Mucosa of descending colon (tissue), 3 donors: Measurements from ENCODE around the gene EXOSC3. TPM values are rescaled to one million over a fixed set of nuclear protein-coding genes. Genes with fewer than 3 reads are reported as not detected.

Experiments
- ATAC-seq: fragments of 200-7000 bp; cut with Tn5 transposase; one replicate; pipeline ENCODE4 v1.9.1; 2020; ENCODE audit warnings: mild to moderate bottlenecking, moderate library complexity
- DNase-seq, 3 donors: peaks; one replicate each; pipeline ENCODE4 v3.0.0-alpha.2; 2020
- H3K36me3 ChIP-seq: fragments of 200-600 bp; one replicate; pipeline ENCODE4 v1.8.0; 2021; ENCODE audit warnings: low read depth, mild to moderate bottlenecking
- H3K4me1 ChIP-seq: fragments of 200-600 bp; one replicate; pipeline ENCODE4 v1.8.0; 2021; ENCODE audit warnings: low read depth, mild to moderate bottlenecking
- H3K4me3 ChIP-seq: fragments of 200-600 bp; one replicate; pipeline ENCODE4 v1.8.0; 2021; ENCODE audit warnings: mild to moderate bottlenecking
- H3K9me3 ChIP-seq: fragments of 200-600 bp; one replicate; pipeline ENCODE4 v1.8.0; 2021; ENCODE audit warnings: mild to moderate bottlenecking
- CTCF ChIP-seq: fragments of 200-600 bp; IDR thresholded peaks from one replicate; pipeline ENCODE4 v1.8.0; 2022; ENCODE audit warnings: antibody characterized with exemption, mild to moderate bottlenecking
- intact Hi-C, 2 donors: fragments of 100-400 bp; cut with DNase I in 1 of 2; cut with micrococcal nuclease in 1 of 2; formaldehyde crosslinking; loops; one replicate each; pipeline versions ENCODE4 v1.11.0 to v1.11.1; 2022; cut with DNase I, micrococcal nuclease
- total RNA-seq, 3 donors: library from RNA; stranded (reverse); fragmentation: NEBNext Ultra II Directional in 2 of 3; extraction: Animal tissue kit (Norgen Biotek cat#: 25700) in 2 of 3; gene quantifications; one replicate each; pipeline versions ENCODE4 v1.2.1 to v1.2.4, GENCODE V29; 2021 to 2023
- donor health status: DM: no; HTN: no; CAD: no; lungs with moderate emphysema.
- donor health status: DM: no; HTN: no; CAD: no.
- donor health status: DM: no; HTN: yes; CAD: no.

EXOSC3 gene
- total RNA-seq, 3 donors from 2014 or later, result 25.1 to 34.1 (median 32.2) TPM

DNA sequence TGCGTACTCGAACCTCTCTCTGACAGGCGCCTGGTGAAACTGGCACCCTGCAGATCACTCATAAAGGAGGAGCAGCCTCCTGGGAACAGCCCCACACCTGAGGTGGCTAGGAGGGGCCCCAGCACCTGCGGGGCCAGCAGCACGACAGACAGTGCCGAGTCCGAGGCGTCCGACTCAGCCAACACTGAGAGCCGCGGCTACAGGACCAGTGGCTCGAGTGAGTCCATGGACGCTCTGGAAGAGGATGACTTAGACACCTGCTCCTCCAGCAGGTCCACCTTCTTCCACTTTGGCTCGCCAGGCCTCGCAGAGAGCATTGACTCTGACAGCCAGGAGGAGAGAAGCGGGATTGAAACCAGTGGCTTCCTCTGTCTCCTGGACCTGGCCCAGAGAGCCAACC lies 44.7 kb downstream of the EXOSC3 start:
- DNase-seq (no peak), ATAC-seq (no peak)
- H3K9me3 ChIP-seq, result no peaks in the 10 kb centered on the region
- no peaks in the 10 kb centered on the region for H3K4me1 ChIP-seq
- intact Hi-C loops, result no loop called here
- H3K4me3 ChIP-seq, result no peak overlapping the region
- H3K36me3 ChIP-seq, result no peaks in the 10 kb centered on the region
- TF ChIP-seq CTCF, result no peak

GRCh38 chr9:37739222-37739621 lies 45.6 kb downstream of the EXOSC3 start:
- H3K4me3 ChIP-seq, result no peak overlapping the region
- no peak for ATAC-seq
- no peak for TF ChIP-seq CTCF

DNA sequence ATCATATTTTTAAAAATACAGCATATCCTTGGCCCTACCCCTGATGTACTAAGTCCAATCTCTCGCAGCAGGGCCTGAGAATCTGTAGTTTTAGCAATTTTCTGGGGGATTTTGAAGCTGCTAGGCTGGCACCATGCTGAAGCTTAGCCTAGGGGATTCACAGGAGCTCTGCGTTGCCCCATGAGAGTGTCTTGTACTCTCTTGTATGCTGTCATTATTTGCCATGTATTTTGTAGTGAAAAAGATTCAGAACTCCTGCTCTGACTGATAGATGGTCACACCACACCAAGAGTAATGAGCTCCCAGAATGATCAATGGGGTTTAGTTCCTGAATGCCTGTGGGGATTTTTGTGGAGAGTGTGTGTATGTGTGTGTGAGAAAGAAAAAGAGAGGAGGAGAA lies 51.9 kb downstream of the EXOSC3 start:
- intact Hi-C loops, result no loop called here
- DNase-seq, result no peak
- ATAC-seq, result no peak
- Histone ChIP-seq H3K36me3 (no peaks in the 10 kb centered on the region), H3K4me1 (no peaks in the 10 kb centered on the region), H3K9me3 (no peaks in the 10 kb centered on the region), H3K4me3 (no peak overlapping the region)
- no peak for TF ChIP-seq CTCF

More at GRCh38 chr9:37739222-37739621, 45.6 kb downstream of the EXOSC3 start:
- Histone ChIP-seq H3K4me1 (no peaks in the 10 kb centered on the region), H3K36me3 (no peaks in the 10 kb centered on the region), H3K9me3 (no peaks in the 10 kb centered on the region)
- intact Hi-C loops, result no loop called here
- DNase-seq, result no peak

DNA sequence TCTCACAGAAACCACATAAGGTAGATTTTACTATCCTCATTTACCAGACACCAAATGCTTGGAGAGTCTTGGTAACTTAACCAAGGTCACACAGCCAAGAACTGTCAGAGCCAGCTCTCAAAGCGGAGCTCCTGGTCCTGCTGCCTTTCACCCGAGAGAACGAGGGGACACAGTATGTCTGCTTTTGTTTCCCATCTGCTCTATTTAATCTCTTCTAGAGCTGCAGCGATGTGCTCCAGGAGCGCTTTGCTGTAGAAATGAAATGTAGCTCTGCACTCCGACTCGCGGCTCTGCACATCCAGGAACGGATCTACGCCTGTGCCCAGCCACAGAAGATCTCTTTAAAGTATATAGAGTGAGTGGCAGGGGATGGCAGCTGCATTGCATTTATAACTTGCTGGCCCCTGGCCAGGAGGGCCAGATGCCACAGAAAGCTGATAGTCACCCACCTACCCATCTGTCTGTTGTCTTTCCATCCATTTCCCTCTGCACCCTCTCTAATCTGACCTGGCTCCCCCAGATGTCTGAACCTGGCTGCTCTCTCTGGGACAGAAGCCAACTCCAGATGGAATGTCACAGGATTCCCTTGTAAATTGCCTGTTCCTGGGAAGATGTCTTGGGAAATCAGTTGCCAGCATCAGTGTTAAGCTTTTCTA lies 52.6 kb downstream of the EXOSC3 start:
- intact Hi-C loops, result no loop called here
- no peaks in the 10 kb centered on the region for H3K36me3 ChIP-seq
- no peak for ATAC-seq

GRCh38 chr9:37730839-37731238 lies 54.0 kb downstream of the EXOSC3 start:
- no peak for ATAC-seq
- intact Hi-C loops, result no loop called here

More for the DNA sequence above, 52.6 kb downstream of the EXOSC3 start:
- no peaks in the 10 kb centered on the region for H3K9me3 ChIP-seq
- no peaks in the 10 kb centered on the region for H3K4me1 ChIP-seq
- no peak for TF ChIP-seq CTCF
- no peak overlapping the region for H3K4me3 ChIP-seq
- no peak for DNase-seq

More at GRCh38 chr9:37730839-37731238, 54.0 kb downstream of the EXOSC3 start:
- no peak for DNase-seq
- Histone ChIP-seq H3K4me1 (no peaks in the 10 kb centered on the region), H3K36me3 (no peaks in the 10 kb centered on the region), H3K9me3 (no peaks in the 10 kb centered on the region), H3K4me3 (no peak overlapping the region)
- no peak for TF ChIP-seq CTCF
